KMS-11 (cell line): ENCODE results near the gene MYBPC3.

Experiments
- H2AFZ ChIP-seq: fragments of 200-600 bp; sonication (generic); 2 replicates; pipeline ENCODE4 v1.6.1; 2016; ENCODE audit warnings: antibody characterized with exemption, mixed run types, low read depth
- H3K27ac ChIP-seq: fragments of 200-600 bp; sonication (generic); 2 replicates; pipeline ENCODE4 v1.6.1; 2016; ENCODE audit warnings: mild to moderate bottlenecking, mixed run types
- H3K27me3 ChIP-seq: fragments of 200-600 bp; sonication (generic); 2 replicates; pipeline ENCODE4 v1.6.1; 2017; ENCODE audit warnings: mild to moderate bottlenecking, low read depth, mixed run types, moderate library complexity; ENCODE audit not compliant: insufficient read depth
- H3K36me3 ChIP-seq: fragments of 200-600 bp; sonication (generic); 2 replicates; pipeline ENCODE4 v1.6.1; 2017; ENCODE audit warnings: mild to moderate bottlenecking, mixed run types; ENCODE audit not compliant: insufficient read depth
- H3K4me1 ChIP-seq: fragments of 200-600 bp; sonication (generic); 2 replicates; pipeline ENCODE4 v1.6.1; 2016; ENCODE audit warnings: mild to moderate bottlenecking, low read depth, mixed run types; ENCODE audit not compliant: poor library complexity, severe bottlenecking
- H3K4me2 ChIP-seq: fragments of 200-600 bp; sonication (generic); 2 replicates; pipeline ENCODE4 v1.7.0; 2016; ENCODE audit warnings: mild to moderate bottlenecking, mixed run types
- H3K4me3 ChIP-seq: fragments of 200-600 bp; sonication (generic); IDR thresholded peaks from 2 replicates; pipeline ENCODE4 v1.6.1; 2017; ENCODE audit warnings: low read depth, low read length, mixed read lengths; ENCODE audit not compliant: insufficient read depth
- H3K79me2 ChIP-seq: fragments of 200-600 bp; sonication (generic); 2 replicates; pipeline ENCODE4 v1.6.1; 2016; ENCODE audit warnings: low read depth, mixed run types; ENCODE audit not compliant: insufficient read depth
- H3K9ac ChIP-seq: fragments of 200-600 bp; sonication (generic); 2 replicates; pipeline ENCODE4 v1.6.1; 2016; ENCODE audit warnings: mild to moderate bottlenecking, mixed run types
- H4K20me1 ChIP-seq: fragments of 200-600 bp; sonication (generic); 2 replicates; pipeline ENCODE4 v1.6.1; 2016; ENCODE audit warnings: mild to moderate bottlenecking, mixed run types; ENCODE audit not compliant: insufficient read depth
- TF ChIP-seq, protein P1 (sequence below): fragments of 200-600 bp; sonication (generic); conservative IDR thresholded peaks from 2 replicates; pipeline ENCODE4 v1.6.1; 2017; ENCODE audit warnings: low read depth, mild to moderate bottlenecking, antibody characterized with exemption, low read length, moderate library complexity, mixed read lengths

Gene MYBPC3

DNA sequence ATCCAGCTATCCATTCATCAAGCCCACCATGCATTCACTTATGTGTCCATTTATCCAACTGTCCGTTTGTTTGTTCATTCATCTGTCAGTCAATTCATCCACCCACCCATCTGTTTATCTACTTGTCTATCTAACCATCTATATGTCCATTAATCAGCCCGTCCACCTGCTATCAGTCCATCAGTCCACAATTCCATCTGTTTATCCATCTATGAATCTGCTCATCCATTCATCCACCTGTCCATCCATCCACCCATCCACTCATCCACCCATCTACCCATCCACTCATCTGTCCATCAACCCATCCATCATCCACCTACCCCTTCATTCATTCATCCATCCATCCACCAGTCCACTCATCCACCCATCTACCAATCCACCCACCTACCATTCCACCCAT lies 26.8 kb upstream of the MYBPC3 start:
- Histone ChIP-seq H3K9ac (no peak overlapping the region), H3K4me2 (no peak overlapping the region)

DNA sequence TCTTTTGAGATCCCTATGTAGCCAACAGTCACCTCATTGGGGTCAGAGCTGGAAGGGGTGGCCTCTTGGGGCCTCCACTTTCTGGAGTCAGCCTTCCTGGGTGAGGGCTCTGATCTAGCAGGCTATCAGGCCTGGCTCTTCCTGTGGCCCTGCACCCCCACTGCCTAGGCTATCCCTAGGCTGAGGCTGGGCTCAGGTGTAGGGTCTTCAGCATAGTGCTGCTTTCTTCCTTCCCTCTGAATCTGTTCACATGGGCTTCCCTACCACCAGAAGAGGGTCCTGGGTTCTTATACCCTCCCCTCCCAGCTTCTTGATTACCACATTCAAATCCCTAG lies 26.3 kb upstream of the MYBPC3 start:
- Histone ChIP-seq H3K4me2 (no peak overlapping the region), H3K36me3 (no peaks in the 10 kb centered on the region), H3K4me1 (peaks cover 4% of the 10 kb centered on the region), H4K20me1 (no peaks in the 10 kb centered on the region), H3K79me2 (no peaks in the 10 kb centered on the region), H2AFZ (no peak overlapping the region), H3K27ac (no peak overlapping the region), H3K27me3 (no peaks in the 10 kb centered on the region), H3K4me3 (no peak overlapping the region), H3K9ac (no peak overlapping the region)
- TF ChIP-seq, protein P1, sequence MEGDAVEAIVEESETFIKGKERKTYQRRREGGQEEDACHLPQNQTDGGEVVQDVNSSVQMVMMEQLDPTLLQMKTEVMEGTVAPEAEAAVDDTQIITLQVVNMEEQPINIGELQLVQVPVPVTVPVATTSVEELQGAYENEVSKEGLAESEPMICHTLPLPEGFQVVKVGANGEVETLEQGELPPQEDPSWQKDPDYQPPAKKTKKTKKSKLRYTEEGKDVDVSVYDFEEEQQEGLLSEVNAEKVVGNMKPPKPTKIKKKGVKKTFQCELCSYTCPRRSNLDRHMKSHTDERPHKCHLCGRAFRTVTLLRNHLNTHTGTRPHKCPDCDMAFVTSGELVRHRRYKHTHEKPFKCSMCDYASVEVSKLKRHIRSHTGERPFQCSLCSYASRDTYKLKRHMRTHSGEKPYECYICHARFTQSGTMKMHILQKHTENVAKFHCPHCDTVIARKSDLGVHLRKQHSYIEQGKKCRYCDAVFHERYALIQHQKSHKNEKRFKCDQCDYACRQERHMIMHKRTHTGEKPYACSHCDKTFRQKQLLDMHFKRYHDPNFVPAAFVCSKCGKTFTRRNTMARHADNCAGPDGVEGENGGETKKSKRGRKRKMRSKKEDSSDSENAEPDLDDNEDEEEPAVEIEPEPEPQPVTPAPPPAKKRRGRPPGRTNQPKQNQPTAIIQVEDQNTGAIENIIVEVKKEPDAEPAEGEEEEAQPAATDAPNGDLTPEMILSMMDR, result no peak

More for the DNA sequence above, 26.8 kb upstream of the MYBPC3 start:
- TF ChIP-seq, protein P1, result no peak
- Histone ChIP-seq H4K20me1 (no peaks in the 10 kb centered on the region), H3K4me1 (no peaks in the 10 kb centered on the region), H3K27ac (no peak overlapping the region), H3K36me3 (no peaks in the 10 kb centered on the region), H3K4me3 (no peak overlapping the region), H3K79me2 (no peaks in the 10 kb centered on the region), H3K27me3 (no peaks in the 10 kb centered on the region), H2AFZ (no peak overlapping the region)

GRCh38 chr11:47378010-47378835 lies 25.7 kb upstream of the MYBPC3 start, which contains the start of gene SPI1:
Gene SPI1 (minus strand): TSS chr11:47378547. CDS start chr11:47378353, 194 bp downstream.
- TF ChIP-seq, protein P1, result no peak
- Histone ChIP-seq H3K79me2 (no peaks in the 10 kb centered on the region), H4K20me1 (no peaks in the 10 kb centered on the region), H3K4me2 (no peak within 1 kb of the TSS), H3K4me1 (peaks cover 4% of the 10 kb centered on the region), H3K27ac (no peak within 1 kb of the TSS), H3K9ac (no peak within 1 kb of the TSS), H3K27me3 (no peaks in the 10 kb centered on the region), H3K4me3 (no peak within 1 kb of the TSS), H2AFZ (no peak within 1 kb of the TSS), H3K36me3 (no peaks in the 10 kb centered on the region)

DNA sequence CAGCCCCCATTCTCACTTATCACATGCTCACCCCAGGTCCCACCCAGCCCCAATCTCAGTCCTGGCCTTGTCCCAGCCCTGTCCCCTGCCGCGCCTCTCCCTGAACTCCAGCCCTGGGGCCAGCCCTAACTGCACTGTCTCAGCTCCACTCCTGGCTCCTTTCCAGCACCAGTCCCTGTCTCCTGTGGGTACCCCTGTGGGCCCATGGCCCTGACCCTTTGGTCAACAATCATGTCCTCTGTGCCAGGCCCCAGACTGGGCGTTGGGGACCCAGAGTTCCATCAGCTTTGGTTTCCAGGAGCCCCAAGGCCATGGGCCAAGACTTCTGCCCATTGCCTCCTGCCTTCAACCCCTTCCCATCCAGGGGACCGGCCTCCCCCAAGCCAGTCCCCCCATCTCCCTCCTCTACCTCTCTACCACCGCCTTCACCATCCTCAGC lies 25.1 kb upstream of the MYBPC3 start:
- Histone ChIP-seq H2AFZ (no peak overlapping the region), H3K27ac (no peak overlapping the region), H3K4me2 (no peak overlapping the region), H3K79me2 (no peaks in the 10 kb centered on the region), H3K4me3 (no peak overlapping the region), H3K4me1 (peaks cover 4% of the 10 kb centered on the region), H3K9ac (no peak overlapping the region), H3K36me3 (no peaks in the 10 kb centered on the region), H4K20me1 (no peaks in the 10 kb centered on the region), H3K27me3 (no peaks in the 10 kb centered on the region)
- TF ChIP-seq, protein P1, result no peak
